HG03520 (cell line): ENCODE data around the gene NRP1.
"Not testable (repeated sequence)": the region's sequence is repeated elsewhere in the genome, so short reads cannot be mapped to it uniquely, and the experiment has no call there.

ENCODE experiments used
- ATAC-seq: cut with Tn5 transposase; IDR thresholded peaks from one replicate; pipeline ENCODE4 v1.9.1; 2021; ENCODE audit warnings: mild to moderate bottlenecking, moderate library complexity; ENCODE audit not compliant: unreplicated experiment

NRP1 gene

DNA sequence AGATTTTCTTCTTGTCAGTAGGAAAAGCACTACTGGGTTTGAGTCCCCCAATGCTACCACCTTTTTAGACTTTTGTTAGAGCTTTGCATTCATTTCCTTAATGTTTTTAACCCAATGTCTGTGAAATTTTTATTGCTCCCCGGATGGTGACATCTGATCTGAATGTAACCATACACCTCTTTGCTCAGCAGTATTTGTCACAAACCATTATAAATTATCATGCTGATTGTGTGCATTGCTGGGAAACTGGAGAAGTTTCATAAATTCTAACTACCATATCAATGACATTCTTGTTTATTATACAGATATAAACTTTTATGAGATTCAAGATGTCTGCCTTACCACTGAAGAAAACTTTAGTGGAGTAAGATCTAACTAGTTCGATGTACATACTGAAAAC is 8.5 kb downstream of the NRP1 start:
- ATAC-seq, result no peak

DNA sequence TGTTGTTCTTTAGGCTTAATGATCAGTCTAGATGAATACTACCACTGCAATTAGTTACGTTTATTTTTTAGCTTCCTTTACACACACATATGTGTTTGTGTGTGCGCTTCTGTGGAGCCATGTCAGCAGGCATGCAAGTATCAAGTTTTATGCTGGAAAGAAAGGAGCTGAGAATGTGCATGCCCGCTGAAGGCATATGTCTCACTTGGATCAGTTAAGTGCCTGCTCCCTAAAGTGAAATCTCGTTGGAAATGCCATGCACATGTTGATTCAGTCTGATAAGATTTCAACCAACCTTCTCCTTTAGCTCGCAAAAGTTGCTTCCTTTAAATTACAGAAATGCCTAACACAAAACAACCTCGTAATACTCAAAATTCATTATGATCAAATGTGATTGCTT is 10.7 kb downstream of the NRP1 start:
- ATAC-seq, result no peak

DNA sequence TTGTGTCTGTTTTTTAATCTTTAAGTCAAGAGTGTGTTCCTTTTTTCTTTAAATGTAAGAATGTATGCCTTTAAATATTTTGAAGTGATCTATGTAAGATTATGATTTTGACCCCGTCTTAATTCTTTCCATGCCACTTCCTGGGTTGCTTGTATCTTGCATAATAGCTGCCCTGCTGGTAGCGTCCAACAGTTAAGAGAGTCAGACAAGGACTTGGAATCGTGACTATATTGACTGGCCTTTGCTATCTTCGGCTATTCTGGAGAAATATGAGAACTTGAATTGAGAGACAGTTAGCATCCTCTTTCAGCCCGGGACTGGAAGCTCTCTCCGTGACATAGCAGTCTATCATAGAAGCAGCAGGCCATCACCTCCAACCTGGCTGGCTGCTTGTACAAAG is 13.0 kb downstream of the NRP1 start:
- no peak for ATAC-seq

DNA sequence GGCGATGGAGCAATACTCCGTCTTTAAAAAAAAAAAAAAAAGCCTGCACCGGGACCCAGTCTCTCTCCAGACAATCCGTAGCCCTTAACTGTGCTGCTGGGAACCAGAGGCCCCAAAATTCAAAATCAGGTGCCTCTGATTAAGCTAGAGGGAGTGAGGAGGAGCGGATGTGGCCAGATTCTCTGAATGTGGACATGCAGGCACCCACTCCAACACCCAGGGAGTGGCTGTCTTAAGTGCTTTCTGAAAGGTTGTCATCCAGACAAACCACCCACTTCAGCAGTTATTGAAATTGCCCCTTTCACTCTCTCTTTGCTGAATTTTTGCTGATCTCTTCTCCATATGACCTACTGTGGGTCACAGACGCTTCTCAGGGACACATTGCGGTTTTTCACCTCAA is 14.2 kb downstream of the NRP1 start:
- ATAC-seq, result no peak

DNA sequence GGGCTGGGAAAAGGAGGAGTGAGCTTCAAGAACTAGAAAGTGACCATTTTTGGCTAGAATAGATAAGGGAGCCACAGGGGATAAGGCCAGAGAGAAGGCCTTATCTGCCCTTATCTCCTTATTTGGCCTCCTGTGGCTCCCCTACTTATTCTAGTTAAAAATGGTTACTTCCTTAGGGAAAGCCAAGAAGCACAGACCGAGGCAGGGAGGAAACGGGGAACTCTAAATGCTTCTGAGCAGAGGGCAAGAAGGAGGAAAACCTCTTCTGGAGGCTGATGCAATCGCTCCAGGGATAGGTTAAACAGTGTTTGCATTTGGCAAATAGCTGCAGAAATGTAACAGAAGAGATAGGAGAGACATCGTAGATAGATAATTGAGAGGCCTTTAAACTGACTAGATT is 18.6 kb downstream of the NRP1 start:
- ATAC-seq, result no peak

DNA sequence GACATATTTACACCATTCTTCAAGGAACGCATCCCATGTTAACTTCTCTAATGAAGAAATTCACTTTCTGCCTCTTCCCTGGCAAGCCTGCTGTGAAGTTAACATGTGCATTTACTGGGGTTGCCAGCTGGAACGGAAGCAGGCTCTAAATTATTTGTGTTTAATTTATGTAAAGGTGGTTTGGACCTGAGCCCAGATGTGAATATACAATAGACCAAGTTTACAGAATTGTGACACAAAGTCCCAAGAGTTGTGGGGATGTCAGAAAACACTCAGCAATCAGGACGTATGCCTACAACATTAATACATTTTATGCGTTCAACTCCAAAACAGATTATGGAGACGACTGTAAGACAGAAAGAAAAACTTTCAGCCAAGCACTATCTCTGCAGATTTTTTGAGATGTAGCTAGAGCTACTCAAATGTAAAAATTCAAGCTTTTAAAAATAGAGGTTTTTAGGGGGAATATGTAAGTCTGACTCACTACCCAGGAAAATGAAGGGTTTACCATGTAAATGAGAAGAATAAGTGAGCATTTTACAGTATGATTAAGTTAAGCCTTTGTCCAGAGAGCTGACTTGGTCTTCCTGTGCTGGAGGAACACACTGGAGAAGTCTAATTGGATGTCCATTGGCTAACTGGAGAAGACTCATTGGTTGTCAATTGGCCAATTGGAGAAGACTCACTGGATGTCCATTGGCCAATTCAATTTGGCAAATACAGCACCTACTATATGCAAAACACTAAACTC is 19.5 kb downstream of the NRP1 start:
- no peak for ATAC-seq

DNA sequence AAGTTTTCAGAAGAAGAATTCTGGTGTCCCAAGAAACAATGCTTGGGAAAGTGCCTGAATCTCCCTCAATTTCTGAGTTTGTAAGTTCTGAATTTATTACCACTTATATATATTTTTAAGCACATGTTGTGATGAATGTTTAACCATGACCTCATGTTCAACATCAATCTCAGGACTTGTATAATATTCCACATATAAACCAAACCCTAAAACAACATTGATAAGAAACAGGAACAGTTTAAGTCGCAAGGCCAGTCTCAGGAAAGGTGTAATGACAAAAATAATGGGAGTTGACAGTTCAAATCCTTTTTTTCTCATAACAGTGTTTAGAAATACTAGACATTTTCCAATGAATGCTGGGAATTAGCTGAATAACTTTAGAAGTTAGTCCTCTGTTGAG is 22.8 kb downstream of the NRP1 start:
- ATAC-seq, result no peak

DNA sequence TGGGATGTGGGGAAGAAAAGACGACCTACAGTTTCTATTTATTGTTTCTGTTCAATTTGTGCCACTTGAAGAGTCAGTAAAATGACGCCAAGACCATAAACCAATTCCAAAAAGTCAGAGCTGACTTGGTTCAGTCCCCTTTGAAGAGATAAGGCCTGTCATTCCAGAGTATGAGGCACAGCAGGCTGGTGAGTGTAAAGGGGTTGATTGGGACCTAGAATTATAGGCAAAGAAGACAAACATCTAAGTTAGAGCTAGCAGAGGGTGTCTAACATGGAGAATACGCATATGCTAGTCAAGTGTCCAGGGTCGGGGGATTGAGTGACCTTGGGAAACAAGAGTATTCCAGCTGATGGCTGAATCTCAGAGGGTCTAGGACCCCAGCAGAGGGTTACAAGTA is 23.6 kb downstream of the NRP1 start:
- ATAC-seq, result no peak

DNA sequence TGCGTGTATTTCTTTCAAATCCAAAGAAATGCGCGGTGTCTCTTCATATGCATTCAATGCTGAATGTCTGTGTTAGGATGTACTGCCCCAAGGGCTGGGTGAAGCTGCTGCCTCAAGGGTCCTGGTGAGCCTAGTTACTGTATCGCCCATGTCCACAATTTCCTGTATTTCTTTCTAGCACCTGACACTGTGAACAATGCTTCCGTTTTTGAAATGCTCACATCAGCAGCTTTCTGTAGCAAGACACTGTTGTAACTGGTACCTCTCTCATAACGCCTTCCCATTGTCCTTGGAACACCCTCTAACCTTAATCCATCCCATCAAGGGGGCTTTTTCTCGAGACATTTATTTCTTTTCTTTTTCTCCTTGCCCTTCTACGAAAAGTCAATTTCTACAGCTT is 25.1 kb downstream of the NRP1 start:
- ATAC-seq, result no peak

DNA sequence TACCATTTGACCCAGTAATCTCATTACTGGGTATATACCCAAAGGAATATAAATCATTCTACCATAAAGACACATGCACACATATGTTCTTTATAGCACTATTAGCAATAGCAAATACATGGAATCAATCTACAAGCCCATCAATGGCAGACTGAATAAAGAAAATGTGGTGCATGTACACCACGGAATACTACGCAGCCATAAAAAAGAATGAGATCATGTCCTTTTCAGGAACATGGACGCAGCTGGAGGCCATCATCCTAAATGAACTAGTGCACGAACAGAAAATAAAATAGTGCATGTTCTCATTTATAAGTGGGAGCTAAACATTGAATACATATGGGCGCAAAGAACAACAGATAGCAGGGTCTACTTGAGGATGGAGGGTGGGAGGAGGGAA is 26.6 kb downstream of the NRP1 start:
- no peak for ATAC-seq

DNA sequence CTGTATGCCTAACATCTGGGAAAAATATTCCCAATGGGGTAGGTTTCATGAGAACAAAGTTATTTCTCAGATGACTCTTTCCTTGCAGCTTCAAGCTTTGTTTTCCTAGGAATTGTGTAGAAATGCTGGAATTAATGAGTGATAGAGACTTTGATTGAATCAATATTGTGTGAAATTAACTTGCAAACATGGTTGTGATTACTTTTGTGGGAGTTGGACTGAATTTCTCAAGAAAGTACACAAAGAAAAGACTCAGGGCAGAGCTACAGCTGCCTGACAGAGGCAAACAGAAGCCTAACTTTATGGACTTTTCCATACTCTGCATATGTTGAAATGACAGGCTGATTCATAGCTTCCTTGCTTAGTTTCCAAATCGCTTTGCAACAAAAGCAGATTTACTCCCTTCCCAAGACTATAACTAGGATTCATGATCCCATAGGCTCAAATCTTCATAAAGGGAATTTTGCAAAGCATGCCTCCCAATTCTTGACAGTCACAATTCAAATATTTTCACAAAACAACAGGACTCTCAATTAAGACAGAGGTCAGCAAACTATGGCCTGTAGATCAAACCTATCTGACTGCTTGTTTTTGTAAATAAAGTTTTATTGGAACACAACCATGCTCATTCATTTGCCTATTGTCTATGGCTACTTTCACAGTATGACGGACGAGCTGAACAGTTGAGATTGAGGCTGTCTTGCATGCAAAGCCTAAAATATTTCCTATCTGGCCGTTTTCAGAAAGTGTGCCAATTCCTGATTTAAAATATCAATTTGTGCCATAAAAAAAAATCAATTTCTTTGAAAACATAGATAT is 27.6 kb downstream of the NRP1 start:
- ATAC-seq, result no peak

DNA sequence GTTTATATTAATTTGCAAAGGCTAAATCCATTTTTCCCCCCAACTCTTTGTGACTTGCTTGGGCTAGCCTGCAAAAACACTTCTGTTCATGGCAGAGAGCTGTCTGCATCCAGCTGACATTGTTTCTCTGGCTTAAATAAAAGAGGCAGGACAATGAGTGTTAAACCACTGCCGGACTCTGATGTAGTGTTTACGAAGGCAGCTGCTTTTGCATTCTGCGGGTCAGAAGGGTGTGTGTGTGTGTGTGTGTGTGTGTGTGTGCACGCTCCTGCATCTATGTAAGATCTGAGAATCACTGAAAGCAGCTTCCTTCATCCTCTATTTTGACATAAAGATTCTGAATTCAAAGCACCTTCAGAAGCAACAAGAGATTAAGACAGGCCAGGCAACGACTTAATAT is 28.3 kb downstream of the NRP1 start:
- ATAC-seq, result no peak

DNA sequence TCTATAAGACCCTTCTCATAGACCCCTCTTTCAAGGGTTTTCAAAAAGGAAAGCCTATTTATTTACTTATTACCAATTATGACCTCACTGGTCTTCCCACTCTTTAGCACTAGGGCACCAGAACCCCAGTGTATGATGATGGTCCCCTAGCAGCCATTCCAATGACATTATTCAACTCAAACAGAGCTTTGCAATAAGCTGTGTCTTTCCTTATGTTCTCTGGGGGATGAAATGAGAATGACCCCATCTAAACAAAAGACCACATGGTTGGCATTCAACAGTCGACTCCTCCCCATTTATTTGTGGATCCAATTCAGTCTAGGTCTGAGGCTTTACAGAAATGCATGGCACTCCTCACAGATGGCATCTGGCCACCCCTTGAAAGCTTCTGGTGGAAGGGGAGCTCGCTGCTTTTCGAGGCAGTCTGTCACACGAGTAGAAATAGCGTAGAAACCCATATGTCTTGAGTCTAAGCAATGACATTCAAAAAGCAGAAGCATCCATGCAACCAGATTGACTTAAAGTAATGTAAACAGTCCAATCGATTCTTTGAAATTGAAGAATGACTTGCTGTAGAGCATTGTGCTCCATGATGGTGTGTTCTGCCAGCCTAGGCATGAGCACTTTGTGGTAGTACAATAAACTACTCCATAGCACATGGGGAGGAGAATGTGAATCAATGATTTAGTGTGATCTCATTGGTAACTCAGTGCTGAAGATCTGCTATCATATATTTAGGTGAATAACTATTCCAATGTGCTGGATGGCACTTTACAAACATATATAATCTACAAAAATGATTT is 29.8 kb downstream of the NRP1 start:
- no peak for ATAC-seq

DNA sequence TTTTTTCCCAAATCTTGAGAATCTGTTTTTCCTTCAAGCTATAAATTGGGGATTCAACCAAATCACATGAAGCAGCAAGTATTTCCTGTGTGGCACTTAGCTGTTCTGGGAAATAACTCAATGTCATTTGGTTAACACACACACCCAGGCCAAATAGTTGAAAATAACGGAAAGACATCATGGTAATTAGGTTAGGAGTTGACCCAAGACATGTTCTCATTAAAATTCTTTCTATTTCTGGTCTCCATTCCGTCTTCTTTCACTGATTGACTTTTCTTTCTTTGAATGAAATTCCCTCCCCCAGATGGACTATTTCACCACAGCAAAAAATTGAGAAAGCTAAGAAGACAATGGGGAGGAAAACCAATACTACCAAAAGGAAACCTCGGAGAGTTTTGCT is 30.5 kb downstream of the NRP1 start:
- no peak for ATAC-seq

DNA sequence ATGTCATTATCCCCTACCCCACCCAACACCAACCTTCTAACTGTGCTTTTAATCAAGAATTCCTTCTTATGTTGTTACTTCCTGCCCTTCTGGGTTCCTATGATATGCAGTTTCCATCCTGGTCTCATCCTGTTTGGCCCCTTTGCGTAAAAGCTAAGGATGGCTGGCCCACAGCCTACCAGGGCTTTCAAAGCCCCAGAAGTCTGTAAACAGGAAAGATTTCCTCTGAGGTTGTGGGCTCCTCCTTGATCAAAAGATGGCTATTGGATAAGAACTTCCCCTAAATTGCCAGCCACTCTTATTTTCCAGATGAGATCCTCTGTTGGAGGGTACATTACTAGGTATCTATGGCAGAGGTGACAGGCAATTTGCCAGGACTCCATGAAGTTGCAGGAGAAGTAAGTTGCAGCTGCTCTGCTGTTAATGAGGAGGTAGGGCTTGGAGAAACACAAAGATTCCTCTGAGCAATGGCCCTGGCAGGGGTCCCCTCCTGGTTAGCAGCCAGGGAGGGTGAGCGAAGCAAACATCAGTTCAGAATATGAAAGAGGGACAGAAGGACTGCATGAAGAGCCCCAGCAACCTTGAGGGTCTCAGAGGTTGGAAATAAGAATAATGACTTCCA is 32.1 kb downstream of the NRP1 start:
- no peak for ATAC-seq

DNA sequence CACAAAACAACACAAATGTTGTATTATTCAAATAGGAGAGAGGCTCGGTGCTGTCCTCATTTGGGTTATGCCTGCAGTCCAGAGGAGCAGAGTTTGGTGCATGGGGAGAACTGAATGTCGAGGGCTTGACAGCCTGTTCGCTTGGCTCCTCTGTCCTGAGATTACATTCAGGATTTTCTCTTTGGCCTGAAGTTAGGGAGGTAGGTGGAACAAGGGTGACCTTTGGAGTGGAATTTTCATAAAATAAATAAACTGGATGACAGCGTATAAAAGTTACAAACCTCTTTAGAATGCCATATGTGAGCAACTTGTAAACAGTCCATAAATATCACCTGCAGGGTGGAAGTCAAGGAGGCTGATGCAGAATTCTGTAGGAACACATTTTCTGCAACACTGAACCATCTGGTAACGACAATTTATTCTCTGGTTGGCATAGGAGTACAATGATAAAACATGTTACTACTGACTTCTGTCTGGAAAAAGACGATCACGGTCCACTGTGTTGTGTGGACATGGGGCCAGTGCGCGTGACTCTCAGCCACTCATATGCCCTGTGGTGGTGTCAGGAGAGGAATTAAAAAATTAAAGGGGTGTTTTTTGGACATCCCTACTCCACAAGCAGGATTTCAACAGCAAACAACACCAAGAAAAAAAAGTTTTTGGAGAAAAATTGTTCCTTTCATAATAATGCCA is 33.2 kb downstream of the NRP1 start:
- ATAC-seq, result no peak

DNA sequence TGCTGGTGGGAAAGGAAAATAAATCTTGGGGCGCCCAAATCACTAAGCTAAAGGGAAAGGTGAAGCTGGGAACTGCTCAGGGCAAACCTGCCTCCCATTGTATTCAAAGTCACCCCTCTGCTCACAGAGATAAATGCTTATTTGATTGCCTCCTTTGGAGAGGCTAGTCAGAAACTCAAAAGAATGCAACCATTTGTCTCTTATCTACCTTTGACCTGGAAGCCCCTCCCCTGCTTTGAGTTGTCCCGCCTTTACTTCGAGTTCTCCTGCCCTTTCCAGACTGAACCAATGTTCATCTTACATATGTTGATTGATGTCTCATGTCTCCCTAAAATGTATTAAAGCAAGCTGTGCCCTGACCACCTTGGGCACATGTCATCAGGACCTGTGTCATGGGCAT is 33.9 kb downstream of the NRP1 start:
- ATAC-seq, result not testable (repeated sequence)

DNA sequence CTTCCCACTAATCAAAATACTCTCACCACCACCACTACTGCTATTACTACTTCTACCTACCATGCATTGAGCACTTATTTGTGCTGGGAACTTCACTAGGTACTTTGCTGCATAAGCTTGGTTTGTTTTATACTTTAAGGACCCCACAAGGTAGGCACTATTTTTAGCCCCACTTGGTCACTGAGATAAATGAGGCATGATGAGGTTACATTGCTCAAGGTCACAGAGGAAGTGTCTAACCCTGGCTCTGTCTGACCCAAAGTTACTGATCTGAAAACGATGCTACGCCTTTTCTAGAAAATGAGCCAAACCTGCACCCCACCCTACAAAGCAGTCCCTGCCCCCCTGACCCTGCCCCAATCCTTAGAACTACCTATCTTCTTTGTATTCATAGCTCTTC is 35.6 kb downstream of the NRP1 start:
- no peak for ATAC-seq

DNA sequence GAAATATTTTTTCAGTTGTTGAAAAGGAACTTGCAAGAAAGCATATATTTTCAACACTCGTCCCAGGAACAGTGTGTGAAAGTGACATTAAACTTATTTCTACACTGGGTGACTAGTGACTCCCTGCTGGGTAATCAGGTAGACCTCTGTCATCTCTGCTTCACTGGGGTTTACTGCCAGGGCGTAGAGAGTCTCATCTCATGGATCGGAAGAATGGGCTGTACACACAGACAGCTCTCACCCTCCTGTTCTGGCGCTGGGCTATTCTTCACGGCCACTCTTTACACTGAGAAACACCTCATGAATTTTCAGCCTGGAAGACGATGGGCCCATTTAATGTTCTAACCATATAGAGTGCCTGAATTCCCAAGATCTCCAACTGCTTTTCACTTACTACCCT is 36.4 kb downstream of the NRP1 start:
- no peak for ATAC-seq

DNA sequence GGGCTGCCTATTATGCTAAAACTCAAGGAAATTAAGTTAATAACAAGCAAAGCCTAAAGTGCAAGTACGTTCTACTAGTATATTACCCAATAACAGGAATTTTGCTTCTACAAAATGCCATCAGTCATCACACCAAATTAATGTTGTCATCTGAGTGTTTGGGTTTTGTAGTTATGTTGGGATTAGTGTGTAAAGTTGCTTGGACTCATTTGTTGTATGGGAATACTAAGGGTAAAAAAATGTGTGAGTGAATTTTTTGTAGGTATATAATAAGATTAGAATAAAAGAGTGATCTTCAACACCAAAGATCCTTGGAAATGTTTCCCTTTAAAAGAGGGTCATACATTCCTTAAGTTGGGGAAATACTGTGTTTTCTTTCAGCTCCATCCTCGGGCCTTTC is 38.6 kb downstream of the NRP1 start:
- ATAC-seq, result no peak
